GM18502 (cell line): ENCODE data around the gene TULP4.

Experiments used
- ATAC-seq: cut with Tn5 transposase; IDR thresholded peaks from one replicate; pipeline ENCODE4 v1.9.1; 2021; ENCODE audit warnings: mild to moderate bottlenecking; ENCODE audit not compliant: unreplicated experiment, poor library complexity

Gene TULP4, protein sequence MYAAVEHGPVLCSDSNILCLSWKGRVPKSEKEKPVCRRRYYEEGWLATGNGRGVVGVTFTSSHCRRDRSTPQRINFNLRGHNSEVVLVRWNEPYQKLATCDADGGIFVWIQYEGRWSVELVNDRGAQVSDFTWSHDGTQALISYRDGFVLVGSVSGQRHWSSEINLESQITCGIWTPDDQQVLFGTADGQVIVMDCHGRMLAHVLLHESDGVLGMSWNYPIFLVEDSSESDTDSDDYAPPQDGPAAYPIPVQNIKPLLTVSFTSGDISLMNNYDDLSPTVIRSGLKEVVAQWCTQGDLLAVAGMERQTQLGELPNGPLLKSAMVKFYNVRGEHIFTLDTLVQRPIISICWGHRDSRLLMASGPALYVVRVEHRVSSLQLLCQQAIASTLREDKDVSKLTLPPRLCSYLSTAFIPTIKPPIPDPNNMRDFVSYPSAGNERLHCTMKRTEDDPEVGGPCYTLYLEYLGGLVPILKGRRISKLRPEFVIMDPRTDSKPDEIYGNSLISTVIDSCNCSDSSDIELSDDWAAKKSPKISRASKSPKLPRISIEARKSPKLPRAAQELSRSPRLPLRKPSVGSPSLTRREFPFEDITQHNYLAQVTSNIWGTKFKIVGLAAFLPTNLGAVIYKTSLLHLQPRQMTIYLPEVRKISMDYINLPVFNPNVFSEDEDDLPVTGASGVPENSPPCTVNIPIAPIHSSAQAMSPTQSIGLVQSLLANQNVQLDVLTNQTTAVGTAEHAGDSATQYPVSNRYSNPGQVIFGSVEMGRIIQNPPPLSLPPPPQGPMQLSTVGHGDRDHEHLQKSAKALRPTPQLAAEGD (N-terminal part only)

DNA sequence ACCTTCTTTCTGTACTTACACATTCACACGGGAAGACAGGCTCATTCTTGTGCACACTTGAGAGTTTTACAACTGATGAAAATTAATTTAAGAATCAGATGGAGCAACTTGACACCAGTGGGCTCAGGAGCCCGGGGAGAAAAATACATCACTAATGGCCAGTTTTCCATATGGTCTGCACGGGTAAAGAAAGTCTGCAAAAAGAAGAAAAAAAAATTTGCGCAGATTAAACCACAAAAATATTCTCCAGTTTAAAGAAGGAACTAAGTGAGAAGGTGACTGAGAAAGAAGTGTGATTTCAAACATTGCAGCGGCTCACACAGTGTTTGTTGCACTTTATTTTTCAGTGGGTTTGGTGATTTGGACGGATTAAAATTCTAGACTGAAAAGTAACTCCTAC lies at the start of gene TULP4:
TULP4 (plus strand) TSS at position 301 of the 400 bp plus-strand sequence. CDS start 1,552 bp downstream, outside the sequence.
- ATAC-seq, result no peak

DNA sequence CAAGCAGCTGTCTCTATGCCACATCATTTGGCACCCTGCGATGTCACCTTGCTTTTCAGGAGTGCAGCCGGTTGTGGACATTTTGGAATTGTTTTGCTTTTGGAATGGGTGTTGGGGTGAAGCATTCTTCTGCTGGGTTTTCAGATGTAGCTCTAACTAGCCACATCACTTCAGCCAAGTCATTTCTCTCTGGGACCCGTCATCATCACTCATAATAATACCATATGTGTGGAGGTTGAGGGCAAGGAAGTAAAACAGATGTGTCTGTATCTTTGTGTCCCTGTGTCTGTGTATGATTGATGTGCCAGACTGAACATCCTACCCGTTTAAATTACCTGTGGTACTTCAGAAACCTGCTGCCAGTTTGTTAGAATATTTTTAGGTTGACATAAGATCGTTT lies 49.5 kb upstream of the TULP4 start:
- no peak for ATAC-seq

DNA sequence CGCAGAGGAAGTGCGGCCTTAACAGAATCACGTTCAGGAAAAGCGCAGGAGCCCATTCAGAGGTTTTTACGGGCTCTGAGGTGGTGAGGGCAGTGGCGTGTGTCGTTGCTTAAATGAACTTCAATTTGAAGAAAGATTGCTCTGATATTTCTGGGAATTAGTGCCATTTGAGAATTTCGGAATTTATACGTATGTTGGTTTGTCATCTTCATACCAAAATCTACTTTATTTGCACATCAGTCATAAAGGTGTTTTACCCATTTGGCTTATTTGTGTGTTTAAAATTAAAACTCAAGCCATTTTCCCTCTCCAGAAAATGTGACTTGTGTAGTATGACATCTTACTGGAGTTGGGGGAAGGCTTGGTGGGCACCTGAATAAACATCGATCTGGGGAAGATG lies 48.1 kb upstream of the TULP4 start:
- ATAC-seq, result no peak

DNA sequence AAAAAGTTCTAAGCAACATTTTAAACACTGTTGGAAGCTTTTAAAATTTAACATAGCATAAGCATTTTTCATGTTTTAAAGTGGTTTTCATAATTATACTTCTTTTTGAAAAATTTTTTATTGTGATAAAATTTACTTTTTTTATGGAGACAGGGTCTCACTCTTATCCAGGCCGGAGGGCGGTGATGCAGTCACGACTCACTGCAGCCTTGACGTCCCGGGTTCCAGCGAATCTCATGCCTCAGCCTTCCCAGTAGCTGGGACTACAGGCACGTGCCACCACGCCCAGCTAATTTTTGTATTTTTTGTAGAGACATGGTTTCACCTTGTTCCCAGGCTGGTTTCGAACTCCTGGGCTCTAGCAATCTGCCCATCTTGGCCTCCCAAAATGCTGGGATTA lies 46.1 kb upstream of the TULP4 start:
- ATAC-seq, result no peak

DNA sequence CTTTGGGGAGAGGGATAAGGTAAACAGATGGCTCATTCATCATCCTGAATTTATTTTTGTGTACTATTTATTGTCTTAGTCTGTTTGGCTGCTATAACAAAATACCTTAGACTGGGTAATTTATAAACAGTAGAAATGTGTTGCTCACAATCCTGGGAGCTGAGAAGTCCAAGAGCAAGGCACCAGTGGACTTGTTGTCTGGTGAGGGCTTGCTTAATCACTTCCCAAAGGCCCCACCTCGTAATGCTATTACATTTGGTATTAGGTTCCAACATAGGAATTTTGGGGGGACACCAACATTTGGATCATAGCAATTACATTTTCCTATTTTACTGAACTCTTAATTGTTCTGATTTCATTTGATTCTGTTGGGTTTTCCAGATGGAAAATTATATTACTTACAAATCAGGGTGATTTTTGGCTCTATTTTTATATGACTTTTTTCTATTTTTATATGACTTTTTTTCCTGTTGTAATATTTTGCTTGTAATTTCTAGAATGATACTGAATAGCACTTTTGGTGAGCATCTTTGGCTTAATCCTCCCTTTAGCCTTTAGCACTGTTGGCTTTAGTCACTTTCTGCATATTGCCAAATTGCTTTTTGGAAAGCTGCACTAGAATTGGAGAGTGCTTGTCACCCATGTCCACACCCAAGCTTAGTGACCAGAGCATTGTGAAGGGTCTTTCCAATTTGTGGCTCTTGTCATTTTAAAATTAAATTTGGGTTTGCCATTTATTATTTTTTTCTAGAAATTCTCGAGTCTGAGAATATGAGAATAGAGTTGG lies 43.7 kb upstream of the TULP4 start:
- no peak for ATAC-seq

DNA sequence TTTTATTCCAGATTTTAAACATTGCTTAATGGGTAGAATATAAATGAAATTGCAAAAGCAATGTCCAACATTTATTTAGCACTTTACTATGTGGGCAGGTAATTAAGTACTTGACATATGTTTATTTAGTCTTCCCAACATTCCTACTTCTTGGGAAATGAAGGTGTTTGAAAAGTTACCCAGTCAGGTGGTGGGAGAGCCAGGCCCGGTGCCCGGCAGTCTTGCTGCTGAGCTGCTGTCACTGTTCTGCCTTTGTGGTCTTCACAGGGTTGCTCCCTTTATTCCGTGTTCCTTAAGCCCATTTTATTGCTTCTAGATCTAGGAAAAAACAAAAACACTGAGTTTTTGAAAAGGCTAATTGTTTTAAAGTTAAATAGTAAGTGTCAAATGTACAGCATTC lies 42.6 kb upstream of the TULP4 start:
- ATAC-seq, result no peak

DNA sequence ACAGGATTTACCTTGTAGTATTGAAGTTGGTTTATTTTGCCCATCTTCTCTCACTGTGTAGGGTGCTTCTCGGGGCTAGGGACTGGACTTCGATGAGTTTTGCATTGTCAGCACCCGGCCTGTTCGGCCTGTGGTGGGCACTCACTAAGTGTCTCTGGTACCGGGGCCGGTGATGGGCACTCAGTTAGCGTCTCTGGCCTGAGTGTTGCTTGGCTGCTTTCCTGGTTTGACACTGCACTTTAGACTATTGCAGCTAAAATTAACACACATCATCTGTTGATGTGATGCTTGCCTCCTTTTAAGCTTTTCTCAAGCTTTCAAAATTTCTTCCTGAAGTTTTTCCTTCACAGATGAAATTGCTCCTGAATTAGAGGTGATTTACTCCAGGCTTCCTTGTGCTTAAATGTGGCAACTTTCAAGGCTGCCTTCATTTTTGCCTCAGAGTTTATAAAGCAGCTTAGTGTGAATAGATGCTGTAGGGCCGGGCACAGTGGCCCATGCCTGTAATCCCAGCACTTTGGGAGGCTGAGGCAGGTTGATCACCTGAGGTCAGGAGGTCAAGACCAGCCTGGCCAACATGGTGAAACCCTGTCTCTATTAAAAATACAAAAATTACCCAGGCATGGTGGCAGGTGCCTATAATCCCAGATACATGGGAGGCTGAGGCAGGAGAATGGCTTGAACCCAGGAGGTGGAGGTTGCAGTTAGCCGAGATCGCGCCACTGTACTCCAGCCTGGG lies 41.7 kb upstream of the TULP4 start:
- peak; percentile 15 for ATAC-seq

DNA sequence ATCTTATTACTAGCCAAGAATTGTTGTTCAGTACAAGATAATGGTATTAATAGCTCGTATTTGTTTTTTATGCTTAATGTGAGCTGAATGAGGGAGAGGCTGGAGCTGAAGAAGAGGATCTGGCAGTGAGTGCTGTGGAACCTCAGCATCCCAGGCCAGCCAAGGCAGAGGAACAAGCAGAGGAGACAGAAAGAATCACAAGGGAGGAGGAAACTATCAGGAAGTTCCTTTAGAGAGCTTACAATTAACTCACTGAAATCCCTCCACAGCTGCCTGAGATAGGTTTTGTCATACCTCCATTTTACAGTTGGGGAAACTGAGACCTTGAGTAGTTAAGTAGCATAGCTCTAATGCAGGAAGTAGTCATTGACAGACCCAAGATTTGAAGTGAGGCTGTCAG lies 39.9 kb upstream of the TULP4 start:
- ATAC-seq, result no peak

DNA sequence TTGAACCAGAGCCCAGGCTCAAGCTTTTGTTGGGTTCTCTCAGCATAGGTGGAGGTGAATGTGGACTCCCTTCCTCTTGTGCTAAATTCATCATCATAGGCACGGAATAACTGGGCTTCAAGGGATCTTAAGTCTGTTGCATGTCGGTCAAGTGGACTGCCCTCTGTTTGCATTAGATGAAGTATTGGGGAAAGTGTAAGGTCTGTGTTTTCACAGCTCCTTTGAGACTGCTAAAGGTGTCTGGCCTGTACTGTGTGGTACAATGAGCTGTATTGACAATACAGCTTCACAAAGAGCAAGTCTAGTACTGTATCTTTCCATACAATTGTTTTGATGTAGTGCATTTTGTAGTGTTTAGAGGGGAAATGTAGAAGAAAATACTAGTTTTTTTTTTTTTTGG lies 34.3 kb upstream of the TULP4 start:
- ATAC-seq, result no peak

DNA sequence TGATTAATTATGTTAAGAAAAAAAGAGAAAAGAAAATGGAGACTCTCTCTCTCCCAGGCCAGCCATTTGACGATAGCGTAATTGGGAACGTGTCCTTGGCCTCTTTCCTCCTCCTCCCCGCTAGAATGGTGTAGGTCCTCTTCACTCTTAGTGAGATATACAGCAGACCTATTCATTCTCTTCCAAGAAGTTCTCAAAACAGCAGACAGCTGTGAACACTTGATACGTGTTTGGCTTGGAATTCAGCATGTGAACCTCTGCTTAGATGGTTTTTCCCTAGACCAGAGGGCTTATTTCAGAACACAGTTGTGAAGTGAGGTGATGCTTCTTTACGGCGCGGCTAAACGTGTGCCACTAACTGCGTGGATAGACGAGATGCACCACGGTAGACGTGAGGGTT lies 32.6 kb upstream of the TULP4 start:
- ATAC-seq, result no peak

DNA sequence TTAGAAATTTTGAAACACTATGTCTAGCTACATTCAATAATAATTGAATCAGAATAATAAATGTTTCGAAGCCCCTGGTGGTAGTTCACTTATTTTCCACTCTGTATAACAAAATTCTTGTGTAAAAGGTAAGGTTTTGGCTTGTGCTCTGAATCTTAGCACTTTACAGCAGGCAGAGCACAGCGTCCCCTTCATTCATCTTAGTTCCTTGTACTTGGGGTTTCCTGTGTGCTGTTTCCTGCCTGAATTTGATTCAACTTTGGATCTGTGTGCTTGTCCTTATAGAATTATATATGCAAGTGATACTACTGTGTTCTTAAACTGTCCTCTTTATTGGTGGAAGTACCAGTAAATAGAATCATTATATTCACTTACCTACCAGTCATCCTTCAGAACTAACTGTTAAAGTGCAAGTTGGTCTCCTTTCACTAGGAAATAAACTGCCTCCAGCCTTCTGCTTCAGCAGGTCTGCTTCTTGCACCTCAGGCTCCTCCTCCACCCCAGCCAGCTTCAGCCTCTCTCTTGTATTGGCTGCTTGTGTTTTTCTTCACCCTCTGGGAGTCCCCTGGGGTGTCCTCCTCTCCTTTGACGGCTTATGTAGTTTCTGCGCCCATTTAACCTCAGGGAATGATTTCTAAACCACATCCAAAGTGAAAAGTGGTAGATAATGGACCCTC lies 28.8 kb upstream of the TULP4 start:
- ATAC-seq, result peak; percentile 55

DNA sequence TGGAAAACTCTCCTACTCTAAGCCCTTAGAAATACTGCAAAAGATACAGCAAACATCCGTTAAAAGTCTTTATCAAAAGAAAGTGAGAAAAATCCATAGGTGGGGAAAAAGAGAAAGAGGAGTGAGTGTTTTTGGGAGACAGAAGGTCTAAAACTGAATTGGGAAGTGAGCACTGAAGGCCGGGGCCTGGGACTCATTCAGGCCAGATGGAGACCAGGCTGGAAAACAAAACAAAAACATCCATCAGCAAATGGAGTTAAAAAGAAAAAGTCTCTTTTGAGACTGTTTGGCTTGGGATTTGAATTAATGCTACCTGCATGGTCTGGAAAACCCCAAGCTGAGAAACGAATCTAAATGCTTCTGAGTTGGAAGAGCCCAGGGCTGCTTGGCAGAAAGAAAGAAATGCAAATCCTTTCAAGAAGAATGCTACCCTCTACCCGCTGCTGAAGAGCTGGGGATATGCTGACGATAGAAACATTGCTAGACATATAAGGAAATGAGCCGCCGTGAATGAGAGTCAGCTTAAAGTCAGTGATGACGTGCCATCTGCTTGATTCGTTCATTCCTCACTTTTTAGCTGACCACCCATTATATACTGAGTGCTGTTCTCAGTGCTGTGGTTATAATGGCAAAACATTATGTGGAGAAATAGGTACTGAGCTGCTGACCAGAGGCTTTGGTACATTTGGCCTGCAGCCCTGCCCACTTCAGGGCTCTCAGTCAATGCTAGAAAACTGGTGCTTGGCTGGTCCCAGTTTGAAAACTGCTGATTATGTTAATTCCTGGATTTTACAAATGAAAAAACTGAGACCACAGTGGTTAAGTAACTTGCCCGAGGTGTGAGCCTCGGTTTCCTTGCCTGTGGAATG lies 28.0 kb upstream of the TULP4 start:
- no peak for ATAC-seq

DNA sequence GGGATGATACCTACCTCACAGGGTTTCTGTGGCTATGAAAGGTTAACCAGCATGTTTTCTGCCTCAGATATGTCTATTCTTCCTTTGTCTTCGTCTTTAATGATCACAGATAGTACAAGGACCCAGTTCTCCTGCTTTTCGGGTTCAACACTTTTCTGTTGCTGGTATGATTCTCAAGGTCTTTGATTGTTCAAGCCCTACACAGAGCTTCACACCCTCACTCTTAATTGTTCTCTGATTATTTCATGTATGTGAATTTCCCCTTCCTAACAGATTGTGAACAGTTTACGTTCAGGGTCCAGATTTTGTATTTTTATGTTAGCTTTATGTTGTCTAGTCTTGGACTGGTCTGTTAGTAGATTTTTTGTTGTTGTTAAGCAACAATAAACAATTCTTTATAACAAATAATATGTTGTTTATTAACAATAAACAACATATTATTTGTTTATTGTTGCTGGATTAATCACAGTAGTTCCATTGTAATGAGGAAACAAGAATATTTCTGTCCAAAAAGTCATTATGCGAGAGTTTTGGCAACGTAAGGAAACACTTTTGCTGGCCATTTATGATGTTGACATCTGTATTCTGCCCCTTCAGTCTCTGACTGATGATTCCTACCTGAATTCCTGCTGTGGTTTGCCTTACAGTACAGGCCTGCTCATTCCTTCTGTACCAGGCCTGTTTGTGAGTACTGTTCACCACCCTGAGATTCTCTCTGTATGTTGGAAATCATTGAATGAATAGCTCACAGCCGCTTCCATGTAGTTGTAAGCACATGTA lies 27.2 kb upstream of the TULP4 start:
- no peak for ATAC-seq

DNA sequence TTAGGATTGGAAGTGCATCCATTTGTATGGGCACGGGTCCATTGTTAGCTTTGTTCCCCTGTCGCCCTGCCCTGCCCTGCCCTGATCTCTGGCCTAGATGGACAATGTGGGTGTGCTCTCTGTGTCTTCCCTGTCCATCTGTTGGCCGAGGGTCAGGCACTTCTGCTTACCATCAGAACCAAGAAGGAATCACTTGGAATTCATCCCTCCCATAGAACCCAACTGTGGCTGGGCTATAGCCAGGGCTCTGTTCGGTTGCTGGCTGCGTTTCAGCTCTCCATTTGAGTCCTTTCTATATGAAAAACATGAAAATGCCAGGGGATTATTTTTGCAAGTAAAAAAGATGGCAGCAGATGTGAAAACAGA lies 26.6 kb upstream of the TULP4 start:
- no peak for ATAC-seq

DNA sequence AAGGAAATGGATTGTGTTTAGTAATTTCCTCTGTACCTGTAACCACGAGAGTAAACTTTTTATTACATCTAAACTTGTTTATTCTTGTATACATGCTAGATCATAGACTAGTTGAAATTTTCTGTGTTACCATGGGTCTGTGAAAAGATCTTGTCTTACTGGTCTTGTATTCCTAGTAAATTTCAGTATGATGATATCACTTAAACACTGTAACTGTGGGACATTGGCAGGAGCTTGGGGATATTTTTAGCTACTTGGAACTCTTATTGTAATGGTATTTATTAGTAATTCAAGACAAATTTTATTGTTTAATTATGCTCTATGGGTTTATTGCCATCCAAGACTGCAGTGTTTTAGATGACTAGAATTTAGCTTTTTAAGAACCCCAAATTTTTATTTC lies 25.9 kb upstream of the TULP4 start:
- no peak for ATAC-seq

DNA sequence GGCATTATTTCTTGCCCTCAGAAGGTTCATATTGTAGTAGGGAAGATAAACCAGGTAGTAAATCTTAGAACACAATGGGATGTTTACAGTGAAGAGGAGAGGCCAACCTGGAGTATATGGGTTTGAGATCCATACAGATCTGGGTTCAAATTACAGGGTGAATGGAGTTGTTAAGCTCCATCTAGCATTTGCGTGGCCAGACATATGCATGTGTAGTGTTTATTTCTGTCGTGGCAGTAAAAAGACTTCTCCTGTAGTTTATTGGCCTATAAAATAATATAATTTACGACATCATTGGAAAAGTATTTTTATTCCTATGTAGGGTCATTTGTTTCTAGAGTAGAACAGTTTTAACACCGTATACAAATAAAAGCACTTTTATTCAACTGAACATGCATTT lies 25.2 kb upstream of the TULP4 start:
- no peak for ATAC-seq

DNA sequence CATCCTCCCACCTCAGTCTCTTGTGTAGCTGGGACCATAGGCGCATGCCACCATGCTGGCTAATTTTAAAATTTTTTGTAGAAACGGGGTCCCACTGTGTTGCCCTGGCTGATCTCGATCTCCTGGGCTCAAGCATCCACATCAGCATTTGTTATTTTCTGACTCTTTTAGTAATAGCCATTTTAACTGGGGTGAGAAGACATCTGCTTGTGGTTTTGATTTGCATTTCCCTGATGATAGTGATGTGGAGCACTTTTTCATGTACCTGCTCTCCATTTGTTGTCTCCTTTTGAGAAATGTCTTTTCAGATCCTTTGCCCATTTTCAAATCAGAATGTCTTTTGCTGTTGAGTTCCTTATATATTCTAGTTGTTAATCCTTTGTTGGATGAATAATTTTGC lies 22.2 kb upstream of the TULP4 start:
- peak; percentile 71 for ATAC-seq

DNA sequence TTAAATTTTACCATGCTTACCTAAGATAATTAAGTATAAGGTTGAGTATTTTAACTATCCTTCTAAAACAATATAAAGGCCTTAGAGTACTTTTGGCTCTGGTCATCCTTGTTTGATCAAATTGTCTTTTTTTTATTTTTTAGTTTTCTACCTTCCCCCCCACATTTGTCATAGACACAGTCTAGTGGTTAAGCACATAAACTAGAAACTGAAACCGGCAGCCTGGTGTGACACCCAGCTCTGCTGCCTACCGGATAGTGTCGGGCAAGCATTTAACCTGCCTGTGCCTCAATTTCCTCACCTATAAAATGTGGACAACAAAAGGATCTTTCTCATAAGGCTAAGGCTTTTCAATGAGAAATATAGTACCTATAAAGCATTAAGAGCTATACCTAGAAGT lies 21.6 kb upstream of the TULP4 start:
- peak; percentile 83 for ATAC-seq
